Measurements from ENCODE around the gene C11orf68.

Gene C11orf68

GRCh38 chr11:65944191-65944590 lies 25.3 kb upstream of the C11orf68 start:
- no peak for DNase-seq

GRCh38 chr11:65942531-65942930 lies 23.7 kb upstream of the C11orf68 start:
- DNase-seq, result no peak

DNA sequence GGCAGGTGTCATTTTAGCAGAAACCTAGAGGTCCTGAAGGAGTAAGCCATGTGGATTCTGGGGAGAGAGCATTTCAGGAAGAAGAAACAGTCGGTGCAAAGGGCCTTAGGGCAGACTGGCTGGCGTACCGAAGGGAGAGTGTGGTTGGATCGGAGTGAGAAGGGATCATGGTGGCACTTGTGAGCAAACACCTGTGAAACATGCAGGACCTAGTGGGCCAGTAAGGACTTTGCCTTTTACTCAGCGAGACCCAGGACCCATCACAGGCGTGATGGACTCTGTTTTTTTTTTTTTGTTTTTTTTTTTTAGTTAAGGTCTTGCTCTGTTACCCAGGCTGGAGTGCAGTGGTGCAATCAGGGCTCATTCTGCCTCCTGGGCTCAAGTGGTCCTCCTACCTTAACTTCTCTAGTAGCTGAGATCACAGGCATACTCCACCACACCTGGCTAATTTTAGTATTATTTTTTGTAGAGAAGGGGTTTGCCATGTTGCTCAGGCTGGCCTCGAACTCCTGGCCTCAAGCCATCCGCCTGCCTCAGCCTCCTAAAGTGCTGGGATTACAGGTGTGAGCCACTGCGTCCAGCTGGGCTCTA lies 23.0 kb upstream of the C11orf68 start:
- no peak for DNase-seq

- DNase-seq, result no peak
Observed at GRCh38 chr11:65937766-65938165, 18.9 kb upstream of the C11orf68 start.

DNA sequence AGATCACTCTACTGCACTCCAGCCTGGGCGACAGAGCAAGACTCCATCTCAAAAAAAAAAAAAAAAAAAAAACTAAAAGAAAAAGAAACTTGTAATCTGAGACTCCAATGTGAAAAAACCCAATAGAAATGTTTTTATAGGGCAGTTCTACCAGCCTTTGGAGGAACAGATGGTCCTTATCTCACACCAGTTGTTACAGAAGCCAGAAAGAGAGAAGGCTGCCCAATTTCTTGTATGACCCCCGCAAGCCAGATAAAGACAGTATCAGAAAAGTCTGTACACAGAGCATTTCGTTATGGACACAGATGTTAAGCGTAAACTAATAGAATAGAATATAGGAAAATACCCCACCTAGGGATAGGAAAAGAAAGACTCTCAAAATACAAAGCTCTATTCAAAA lies 15.2 kb upstream of the C11orf68 start:
- no peak for DNase-seq

DNA sequence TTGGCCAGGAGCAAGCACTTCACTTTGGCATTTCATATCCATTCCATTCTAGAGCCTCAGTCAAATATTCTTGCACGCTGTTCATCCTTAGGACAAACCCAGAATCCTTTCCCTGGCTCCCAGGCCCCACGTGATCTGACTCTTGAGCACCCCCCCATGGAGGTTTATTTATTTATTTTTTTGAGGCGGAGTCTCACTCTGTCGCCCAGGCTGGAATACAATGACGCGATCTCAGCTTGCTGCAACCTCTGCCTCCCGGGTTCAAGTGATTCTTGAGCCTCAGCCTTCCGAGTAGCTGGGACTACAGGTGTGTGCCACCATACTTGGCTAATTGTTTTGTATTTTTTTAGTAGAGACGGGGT lies 13.7 kb upstream of the C11orf68 start:
- no peak for DNase-seq

DNA sequence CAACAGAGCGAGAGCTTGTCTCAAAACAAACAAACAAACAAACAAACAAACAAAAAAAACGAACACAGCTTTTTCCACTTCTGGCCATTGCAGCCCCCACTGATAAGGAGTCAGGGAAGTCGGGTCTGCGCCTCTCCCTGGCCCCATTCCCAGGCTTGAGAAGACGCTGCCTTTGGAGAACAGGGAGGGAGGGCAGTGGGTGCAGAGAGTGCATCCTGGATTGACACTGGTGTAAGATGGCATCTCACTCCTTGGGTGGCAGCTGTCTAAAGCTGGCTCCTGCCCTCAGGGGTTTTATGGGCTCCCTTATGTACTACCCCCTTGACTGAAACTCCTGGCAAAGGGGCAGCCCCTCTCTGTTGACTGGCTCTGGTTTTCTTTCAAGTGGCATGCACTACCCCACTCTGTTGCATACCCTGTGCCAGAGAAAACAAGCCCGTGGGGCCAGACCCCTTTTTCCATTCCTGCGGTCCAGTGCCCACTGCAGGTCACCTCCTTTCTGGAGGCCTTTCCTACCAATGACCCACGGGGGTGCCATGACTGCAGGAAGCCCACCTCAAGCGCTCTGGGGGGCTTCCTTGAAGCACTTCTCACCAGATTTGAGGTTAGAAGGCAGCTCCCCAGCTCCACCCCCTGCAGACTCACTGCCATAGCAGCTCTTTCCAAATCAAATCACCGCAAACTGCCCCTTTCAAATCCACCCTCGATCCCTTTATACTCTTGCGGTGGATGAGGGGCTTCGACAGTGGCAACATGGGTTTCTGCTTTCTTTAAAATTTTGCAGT lies 13.1 kb upstream of the C11orf68 start:
- DNase-seq, result no peak

DNA sequence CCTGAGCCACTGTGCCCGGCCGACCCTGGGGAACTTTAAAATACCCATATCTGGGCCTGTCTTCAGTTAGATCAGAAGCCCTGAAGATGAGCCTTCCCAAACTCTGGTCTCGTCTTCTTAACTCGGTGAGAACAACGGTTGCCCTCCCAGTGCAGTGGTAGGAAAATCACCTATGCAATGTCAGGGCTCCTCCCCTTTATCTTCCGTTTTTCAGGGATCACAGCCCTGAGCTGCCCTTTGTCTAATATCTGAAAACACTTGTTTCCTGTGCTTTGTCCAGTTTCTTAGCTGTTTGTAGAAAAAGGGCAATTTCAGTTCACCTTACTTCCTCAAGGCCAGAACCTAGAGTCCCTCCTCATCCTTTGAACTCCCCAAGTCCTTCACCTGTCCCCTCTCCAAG lies 9.8 kb upstream of the C11orf68 start:
- DNase-seq, result no peak

DNA sequence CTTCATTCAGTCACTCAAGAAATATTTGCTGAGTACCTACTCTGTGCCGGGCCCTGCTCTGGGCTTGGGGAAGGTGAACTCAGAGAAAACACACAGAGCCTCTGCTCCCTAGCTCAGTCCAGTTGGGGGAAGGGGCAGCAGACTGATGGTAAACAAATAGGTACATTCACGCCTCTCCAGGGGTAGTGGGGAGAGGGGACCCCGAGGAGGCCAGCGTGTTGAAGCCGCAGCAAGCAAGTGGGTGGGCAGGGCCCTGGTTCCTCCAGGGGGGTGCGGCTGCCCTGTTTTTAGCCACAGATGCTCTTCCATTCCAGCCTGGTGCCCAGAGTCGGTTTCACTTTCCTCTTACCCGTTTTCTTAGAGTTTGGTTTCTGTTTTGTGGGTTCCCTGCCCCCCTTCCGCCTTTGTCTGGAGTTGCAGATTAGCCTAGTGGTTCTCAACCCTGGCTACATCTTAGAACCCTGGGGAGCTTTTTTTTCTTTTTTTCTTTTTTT lies 9.1 kb upstream of the C11orf68 start:
- peak; percentile 79 for DNase-seq

DNA sequence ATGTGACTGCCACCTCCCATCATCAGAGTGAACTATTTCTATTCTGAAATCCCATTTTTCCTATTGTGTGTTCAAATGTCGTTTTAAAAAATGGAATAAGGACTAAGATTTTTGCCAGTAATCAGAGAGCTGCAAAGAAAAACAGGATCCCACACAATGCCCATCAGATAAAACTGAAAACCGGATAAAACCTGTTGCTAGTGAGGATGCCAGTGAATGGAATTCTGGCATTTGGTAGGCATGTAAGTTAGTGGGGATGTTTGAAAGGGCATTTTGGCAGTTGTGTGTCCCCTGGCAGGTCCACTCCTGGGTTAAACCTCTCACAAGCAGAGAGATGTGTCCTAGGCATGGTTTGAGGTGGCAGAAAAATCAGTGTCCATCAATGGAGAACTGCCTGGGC lies 6.5 kb upstream of the C11orf68 start:
- no peak for DNase-seq

DNA sequence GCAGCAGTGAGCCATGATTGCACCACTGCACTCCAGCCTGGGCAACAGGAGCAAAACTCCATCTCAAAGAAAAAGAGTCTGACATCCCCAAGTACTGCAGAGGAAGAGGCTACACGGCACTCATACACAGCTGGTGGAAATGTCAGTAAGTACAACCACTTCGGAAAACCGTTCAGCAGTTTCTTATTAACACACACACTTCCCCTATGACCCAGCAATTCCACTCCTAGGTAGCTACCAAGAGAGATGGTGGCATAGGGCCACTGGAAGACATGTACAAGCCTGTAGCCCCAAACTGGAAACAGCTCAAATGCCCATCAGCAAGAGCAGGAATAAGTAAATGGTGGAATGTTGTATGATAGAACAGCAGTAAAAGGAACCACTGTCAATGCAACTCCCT lies 3.7 kb upstream of the C11orf68 start:
- DNase-seq, result no peak

DNA sequence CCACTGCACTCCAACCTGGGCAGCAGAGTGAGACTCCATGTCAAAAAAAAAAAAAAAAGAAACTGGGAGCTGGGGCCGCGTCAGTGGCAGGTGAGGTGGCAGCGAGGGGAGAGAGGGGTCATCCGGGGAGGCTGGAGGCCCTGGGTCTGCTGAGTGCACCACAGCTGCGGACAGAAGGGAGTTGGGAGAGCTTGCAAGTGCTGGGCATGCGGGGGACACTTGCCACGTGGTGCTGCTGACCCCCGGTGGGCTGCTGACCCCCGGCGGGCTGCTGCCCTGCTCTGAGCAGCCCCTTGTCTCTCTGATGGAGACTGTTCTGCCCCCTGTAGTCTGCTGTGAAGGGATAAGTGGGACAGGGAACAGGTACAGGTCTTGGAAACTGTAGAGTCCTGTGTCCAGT lies 3.0 kb upstream of the C11orf68 start:
- no peak for DNase-seq

- DNase-seq, result no peak
Observed at GRCh38 chr11:65921033-65921555, 2.2 kb upstream of the C11orf68 start.

DNA sequence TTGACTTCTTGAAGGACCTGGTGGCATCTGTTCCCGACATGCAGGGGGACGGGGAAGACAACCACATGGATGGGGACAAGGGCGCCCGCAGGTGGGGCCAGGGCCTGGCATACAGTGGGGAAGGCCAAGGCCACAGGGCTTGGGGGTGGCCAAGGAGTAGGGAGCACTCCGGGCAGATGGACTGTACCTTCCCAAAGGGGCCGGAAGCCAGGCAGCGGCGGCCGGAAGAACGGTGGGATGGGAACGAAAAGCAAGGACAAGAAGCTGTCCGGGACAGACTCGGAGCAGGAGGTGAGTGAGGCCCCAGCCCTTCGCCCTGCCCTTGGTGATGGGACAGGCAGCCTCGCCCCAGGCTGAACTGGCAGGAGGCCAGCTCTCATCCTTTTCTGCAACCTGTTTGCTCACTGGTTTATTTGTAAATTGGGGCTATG lies 1.5 kb upstream of the C11orf68 start:
- no peak for DNase-seq

DNA sequence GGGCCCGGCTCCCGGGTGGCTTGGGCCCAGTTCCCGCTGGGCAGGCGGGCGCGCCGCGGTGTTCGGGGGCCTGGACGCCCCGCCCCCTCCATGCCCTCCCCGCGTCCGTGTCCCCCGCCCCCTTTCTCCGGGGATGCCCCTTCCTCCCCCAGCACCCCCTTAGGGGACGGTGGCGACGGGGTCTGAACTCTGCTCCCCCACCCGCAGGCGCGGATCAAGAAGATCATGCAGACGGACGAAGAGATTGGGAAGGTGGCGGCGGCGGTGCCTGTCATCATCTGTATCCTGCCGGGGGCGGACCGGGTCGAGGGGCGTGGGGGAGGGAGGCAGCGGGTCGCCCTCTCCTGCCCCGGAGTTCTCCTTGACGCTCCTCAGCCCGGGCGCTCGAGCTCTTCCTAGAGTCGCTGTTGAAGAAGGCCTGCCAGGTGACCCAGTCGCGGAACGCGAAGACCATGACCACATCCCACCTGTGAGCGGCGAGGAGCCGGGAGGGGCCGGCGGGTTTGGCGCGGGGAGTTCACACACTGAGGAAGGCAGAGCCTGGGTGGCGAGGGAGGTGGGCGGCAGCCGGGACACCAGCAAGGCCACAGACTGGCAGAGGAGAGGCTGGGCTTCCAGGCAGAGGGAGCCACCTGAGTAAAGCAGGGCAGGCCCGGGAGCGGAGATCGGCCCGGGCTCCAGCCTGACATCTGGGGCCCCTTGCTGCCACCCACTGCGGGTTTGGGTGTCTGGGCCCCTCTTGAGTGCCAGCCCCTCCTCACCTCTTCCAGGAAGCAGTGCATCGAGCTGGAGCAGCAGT lies 910 bp upstream of the C11orf68 start:
- DNase-seq, result peak; percentile 75

DNA sequence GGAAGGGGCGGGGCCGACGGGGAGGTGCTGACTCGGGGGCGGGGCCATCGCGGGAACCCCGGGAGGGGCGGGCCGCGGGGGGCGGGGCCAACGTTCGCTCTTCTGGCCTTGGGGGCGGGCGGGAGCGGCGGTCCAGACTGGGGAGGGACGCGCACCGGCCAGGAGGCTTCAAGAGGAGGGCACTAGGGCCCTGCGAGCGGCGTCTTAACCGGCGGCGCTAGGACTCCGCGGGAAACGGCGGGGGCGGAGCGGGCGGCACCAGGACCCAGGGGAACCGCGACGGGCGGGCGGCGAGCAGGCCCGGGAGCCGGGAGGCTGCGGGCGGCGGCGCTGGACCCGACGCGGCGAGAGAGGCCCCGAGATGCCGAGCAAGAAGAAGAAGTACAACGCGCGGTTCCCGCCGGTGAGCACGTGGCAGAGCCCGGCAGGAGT lies 295 bp upstream of the C11orf68 start, which contains the start of gene DRAP1:
DRAP1 (plus strand) TSS at position 286 of the 432 bp plus-strand sequence; CDS start at position 362, 76 bp downstream.
- DNase-seq, result peak; percentile 99

- no peak for DNase-seq
Observed at GRCh38 chr11:65917434-65918210, 1.2 kb downstream of the C11orf68 start.

- DNase-seq, result no peak
Observed at GRCh38 chr11:65917077-65917433, 1.8 kb downstream of the C11orf68 start.

GRCh38 chr11:65916391-65916790 lies 2.5 kb downstream of the C11orf68 start:
- no peak for DNase-seq

DNA sequence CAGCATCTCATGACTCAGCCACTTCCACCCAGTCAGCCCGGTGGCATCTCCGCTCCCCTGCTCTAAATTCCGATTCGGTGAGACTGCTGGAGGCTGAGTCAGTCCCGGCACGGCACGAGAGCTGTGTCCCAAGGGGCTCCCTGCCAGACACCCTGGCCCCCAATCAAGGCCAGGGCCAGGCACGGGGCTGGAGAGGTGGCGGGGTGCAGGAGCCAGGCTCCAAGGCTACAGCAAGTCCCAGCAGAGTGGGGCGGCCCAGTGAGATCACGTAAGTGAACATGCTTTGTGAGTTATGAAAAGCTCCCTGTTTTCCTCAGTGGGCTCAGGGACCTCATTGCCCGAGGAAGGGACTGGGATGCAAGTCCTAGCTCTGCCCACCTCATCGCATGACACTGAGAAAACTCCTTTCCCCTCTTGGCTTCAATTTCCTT lies 3.0 kb downstream of the C11orf68 start:
- peak; percentile 37 for DNase-seq

GRCh38 chr11:65915101-65915820 lies 3.6 kb downstream of the C11orf68 start:
- no peak for DNase-seq

DNA sequence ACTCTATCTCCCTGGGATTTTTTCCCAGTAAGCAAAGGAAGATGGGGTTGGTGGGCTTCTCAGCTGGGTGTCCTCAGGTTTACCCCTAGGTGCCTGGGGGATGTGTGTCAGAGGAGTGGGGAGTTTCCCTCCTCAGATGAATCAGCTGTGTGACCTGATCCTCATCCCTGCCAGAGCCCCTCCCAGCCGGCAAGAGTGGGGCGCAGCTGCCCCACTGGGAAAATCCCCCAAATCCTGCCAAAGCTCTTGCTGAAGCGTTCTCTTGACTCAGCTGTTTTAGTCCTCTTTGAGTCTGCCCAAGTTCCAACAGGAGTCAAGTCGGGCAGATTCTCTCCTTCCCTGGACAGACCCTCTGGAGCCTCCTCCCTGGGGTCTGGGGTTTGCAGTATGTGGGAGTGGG lies 6.0 kb downstream of the C11orf68 start:
- no peak for DNase-seq

Data from stimulated activated CD4-positive, alpha-beta T cell treated with anti-CD3 and anti-CD28 coated beads, Interleukin-15, amount 100 ng/mL, for 24 hours (primary cell).